ENCODE data around the gene PHC2. TPM values are rescaled to one million over a fixed set of nuclear protein-coding genes. Genes with fewer than 3 reads are reported as not detected.

Gene PHC2
- total RNA-seq, 1 donor: 85.4 TPM

DNA sequence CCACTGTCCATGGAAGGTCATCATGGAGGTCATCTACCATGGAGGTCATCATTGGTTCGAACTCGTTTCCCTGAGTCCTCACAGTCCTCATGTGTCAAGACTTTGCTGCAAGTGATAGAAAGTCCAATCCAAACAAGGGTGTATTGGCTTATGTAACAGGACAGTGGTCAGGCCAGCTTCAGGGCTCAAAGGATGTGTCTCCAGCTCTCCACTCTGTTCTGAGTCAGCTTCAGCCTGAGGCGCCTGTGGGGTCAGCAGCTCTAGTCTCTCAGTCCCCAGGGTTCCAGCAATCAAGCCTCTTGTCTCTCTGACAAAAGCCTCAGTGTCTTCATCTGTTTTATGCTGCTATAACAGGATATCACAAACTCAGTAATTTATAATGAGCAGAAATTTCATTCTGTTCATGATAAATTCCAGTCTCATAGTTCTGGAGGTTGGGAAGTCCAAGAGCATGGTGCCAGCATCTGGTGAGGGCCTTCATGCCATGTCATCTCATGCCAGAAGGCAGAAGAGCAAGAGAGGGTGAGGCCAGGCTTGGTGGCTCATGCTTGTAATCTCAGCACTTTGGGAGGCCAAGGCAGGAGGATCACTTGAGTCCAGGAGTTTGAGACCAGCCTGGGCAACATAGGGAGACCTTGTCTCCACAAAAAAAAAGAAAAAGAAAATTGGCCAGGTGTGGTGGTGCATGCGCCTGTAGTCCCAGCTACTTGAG, 129.5 kb downstream of the PHC2 start:
- peaks cover 21% of the 10 kb centered on the region for H3K36me3 ChIP-seq (ENCODE audit: insufficient read depth, low read length)
- DNase-seq (ENCODE audit: insufficient read length, low spot score, missing footprints): peak; percentile 51

DNA sequence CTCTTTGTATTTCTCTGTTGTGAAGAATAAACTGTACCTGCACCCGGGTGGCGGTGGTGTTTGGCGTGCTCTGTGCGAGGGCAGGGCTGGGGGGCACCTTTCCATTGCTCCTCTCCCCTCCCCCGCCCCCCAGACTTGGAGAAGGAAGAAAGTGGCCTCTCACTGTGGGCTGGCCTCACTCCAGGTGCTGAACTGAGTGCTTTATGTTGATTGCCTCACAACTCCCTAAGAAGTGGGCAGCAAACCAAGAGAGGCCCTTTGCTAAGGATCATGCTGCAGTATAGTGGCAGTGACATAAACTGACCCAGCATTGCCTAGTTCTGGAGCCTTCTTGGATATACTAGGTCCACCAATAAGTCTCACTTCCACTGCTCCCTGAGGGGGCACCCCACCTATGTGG, 130.2 kb downstream of the PHC2 start:
- peaks cover 21% of the 10 kb centered on the region for H3K36me3 ChIP-seq (ENCODE audit: insufficient read depth, low read length)
- DNase-seq (ENCODE audit: insufficient read length, low spot score, missing footprints): peak; percentile 92
- no peak overlapping the region for H3K27ac ChIP-seq (ENCODE audit: low read depth, low read length)
- no peak overlapping the region for H3K4me3 ChIP-seq (ENCODE audit: insufficient read depth, low read length)
- no peaks in the 10 kb centered on the region for H3K27me3 ChIP-seq (ENCODE audit: insufficient read depth, low read length)
- no peaks in the 10 kb centered on the region for H3K9me3 ChIP-seq (ENCODE audit: low read depth, low read length)
- no peaks in the 10 kb centered on the region for H4K20me1 ChIP-seq (ENCODE audit: insufficient read depth, low read length)
- no peak overlapping the region for H2AFZ ChIP-seq (ENCODE audit: low read length)
- TF ChIP-seq, protein P1, sequence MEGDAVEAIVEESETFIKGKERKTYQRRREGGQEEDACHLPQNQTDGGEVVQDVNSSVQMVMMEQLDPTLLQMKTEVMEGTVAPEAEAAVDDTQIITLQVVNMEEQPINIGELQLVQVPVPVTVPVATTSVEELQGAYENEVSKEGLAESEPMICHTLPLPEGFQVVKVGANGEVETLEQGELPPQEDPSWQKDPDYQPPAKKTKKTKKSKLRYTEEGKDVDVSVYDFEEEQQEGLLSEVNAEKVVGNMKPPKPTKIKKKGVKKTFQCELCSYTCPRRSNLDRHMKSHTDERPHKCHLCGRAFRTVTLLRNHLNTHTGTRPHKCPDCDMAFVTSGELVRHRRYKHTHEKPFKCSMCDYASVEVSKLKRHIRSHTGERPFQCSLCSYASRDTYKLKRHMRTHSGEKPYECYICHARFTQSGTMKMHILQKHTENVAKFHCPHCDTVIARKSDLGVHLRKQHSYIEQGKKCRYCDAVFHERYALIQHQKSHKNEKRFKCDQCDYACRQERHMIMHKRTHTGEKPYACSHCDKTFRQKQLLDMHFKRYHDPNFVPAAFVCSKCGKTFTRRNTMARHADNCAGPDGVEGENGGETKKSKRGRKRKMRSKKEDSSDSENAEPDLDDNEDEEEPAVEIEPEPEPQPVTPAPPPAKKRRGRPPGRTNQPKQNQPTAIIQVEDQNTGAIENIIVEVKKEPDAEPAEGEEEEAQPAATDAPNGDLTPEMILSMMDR (IDR thresholded peaks at IDR 0.05; ENCODE audit: extremely low read depth, low read depth, low read length): no peak
- H3K79me2 ChIP-seq (ENCODE audit: insufficient read depth, low read length): no peaks in the 10 kb centered on the region
- peaks cover 12% of the 10 kb centered on the region for H3K4me1 ChIP-seq (ENCODE audit: insufficient read depth, low read length)
- H3K4me2 ChIP-seq (ENCODE audit: insufficient read depth, low read length): no peak overlapping the region

More for the DNA sequence above, 129.5 kb downstream of the PHC2 start:
- Histone ChIP-seq H3K4me2 (ENCODE audit: insufficient read depth, low read length) (no peak overlapping the region), H3K27ac (ENCODE audit: low read depth, low read length) (no peak overlapping the region), H2AFZ (ENCODE audit: low read length) (no peak overlapping the region), H3K27me3 (ENCODE audit: insufficient read depth, low read length) (peaks cover 5% of the 10 kb centered on the region), H3K79me2 (ENCODE audit: insufficient read depth, low read length) (no peaks in the 10 kb centered on the region), H4K20me1 (ENCODE audit: insufficient read depth, low read length) (no peaks in the 10 kb centered on the region), H3K9me3 (ENCODE audit: low read depth, low read length) (no peaks in the 10 kb centered on the region), H3K4me3 (ENCODE audit: insufficient read depth, low read length) (no peak overlapping the region), H3K4me1 (ENCODE audit: insufficient read depth, low read length) (peaks cover 12% of the 10 kb centered on the region)
- TF ChIP-seq, protein P1 (IDR thresholded peaks at IDR 0.05; ENCODE audit: extremely low read depth, low read depth, low read length): no peak

DNA sequence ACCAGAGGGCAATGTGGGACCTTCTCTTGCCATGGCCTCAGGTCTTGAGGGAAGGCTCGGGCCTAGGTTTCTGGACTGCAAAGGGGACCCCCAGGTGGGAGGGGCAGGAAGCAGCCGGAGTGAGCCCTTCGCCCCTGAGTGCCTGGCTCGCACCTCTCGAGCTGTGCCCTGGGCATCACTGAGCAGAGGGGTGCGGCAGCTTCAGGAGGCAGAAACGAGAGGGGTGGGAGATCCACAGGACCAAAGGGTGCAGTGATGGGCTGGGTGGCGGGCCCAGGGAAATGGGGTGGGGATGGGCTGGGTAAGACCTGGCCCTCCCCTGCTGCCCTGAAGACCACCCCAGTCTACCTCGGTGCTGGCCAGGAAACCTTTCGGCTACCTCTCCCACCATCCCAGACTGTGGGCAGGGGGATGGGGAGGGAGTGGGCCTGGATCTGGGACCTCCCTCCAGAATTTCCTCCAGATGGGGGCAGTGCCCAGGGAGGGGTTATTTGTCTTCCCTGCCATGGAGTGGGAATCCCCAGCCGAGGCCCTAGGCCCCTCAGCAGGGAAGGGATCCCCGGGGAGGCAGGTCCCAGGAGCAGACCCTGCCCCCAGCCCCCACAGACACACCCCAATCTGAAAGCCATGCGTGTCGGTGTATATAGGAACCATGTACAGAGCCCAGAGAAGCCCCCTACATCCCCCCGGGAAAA, 131.3 kb downstream of the PHC2 start:
- Histone ChIP-seq H3K9me3 (ENCODE audit: low read depth, low read length) (no peaks in the 10 kb centered on the region), H2AFZ (ENCODE audit: low read length) (no peak overlapping the region), H3K27me3 (ENCODE audit: insufficient read depth, low read length) (no peaks in the 10 kb centered on the region), H3K4me2 (ENCODE audit: insufficient read depth, low read length) (no peak overlapping the region), H3K36me3 (ENCODE audit: insufficient read depth, low read length) (peaks cover 24% of the 10 kb centered on the region), H3K4me1 (ENCODE audit: insufficient read depth, low read length) (peaks cover 12% of the 10 kb centered on the region), H3K79me2 (ENCODE audit: insufficient read depth, low read length) (no peaks in the 10 kb centered on the region), H3K27ac (ENCODE audit: low read depth, low read length) (no peak overlapping the region), H3K4me3 (ENCODE audit: insufficient read depth, low read length) (no peak overlapping the region), H4K20me1 (ENCODE audit: insufficient read depth, low read length) (no peaks in the 10 kb centered on the region)
- TF ChIP-seq, protein P1 (IDR thresholded peaks at IDR 0.05; ENCODE audit: extremely low read depth, low read depth, low read length): no peak
- peak; percentile 71 for DNase-seq (ENCODE audit: insufficient read length, low spot score, missing footprints)

DNA sequence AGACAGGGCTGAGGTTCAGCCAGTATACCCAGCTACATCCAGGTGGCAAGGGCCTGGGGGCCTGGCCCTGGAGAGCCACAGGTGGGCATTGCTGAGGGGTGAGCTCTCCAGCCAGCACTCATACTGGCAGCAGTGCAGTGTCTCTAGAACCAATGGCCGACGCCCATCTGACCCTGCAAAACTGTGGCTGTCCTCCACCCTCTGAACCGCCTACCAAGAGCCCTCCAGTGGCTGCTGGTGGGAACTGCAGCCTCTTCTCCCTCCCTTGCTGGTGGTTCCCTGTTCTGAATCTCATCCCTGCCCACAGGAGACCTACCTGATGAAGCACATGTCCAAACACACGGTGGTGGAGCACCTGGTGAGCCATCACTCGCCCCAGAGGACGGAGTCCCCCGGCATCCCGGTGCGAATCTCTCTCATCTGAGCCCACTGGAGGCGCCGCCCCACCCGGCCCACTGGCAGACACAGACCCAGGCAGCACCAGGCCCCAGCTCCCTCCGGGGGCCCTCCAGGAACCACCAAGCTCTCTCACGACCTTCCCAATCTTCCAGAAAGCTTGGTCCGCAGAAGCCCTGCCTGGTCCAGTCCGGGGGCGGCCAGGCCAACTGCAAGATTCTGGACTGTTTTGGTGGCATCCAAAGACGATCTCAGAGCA, 132.1 kb downstream of the PHC2 start:
- Histone ChIP-seq H3K4me3 (ENCODE audit: insufficient read depth, low read length) (no peak overlapping the region), H3K36me3 (ENCODE audit: insufficient read depth, low read length) (peaks cover 30% of the 10 kb centered on the region), H3K9me3 (ENCODE audit: low read depth, low read length) (no peaks in the 10 kb centered on the region), H3K4me1 (ENCODE audit: insufficient read depth, low read length) (peaks cover 12% of the 10 kb centered on the region), H3K4me2 (ENCODE audit: insufficient read depth, low read length) (no peak overlapping the region), H2AFZ (ENCODE audit: low read length) (no peak overlapping the region), H4K20me1 (ENCODE audit: insufficient read depth, low read length) (peaks cover 2% of the 10 kb centered on the region), H3K27me3 (ENCODE audit: insufficient read depth, low read length) (no peaks in the 10 kb centered on the region), H3K27ac (ENCODE audit: low read depth, low read length) (no peak overlapping the region), H3K79me2 (ENCODE audit: insufficient read depth, low read length) (no peaks in the 10 kb centered on the region)
- DNase-seq (ENCODE audit: insufficient read length, low spot score, missing footprints): peak; percentile 97
- TF ChIP-seq, protein P1 (IDR thresholded peaks at IDR 0.05; ENCODE audit: extremely low read depth, low read depth, low read length): peak; percentile 86

Data from osteoblast (primary cell).